IPS-18a (cell line): ENCODE data around the gene TNNC2.

Source experiments
- H3K27ac ChIP-seq: one replicate; pipeline ENCODE4 v1.5.1; 2013; ENCODE audit warnings: low read length
- H3K27me3 ChIP-seq: one replicate; pipeline ENCODE4 v1.6.1; 2013; ENCODE audit warnings: mild to moderate bottlenecking, low read length; ENCODE audit not compliant: control insufficient read depth, insufficient read depth
- H3K36me3 ChIP-seq: one replicate; pipeline ENCODE4 v1.6.1; 2013; ENCODE audit warnings: low read depth, low read length; ENCODE audit not compliant: control insufficient read depth
- H3K4me1 ChIP-seq: one replicate; pipeline ENCODE4 v1.6.1; 2013; ENCODE audit warnings: low read depth, low read length; ENCODE audit not compliant: control insufficient read depth
- H3K4me3 ChIP-seq: one replicate; pipeline ENCODE4 v1.5.1; 2013; ENCODE audit warnings: low read length
- H3K9ac ChIP-seq: one replicate; pipeline ENCODE4 v1.6.1; 2013; ENCODE audit warnings: mild to moderate bottlenecking, low read length, moderate library complexity
- H3K9me3 ChIP-seq: one replicate; pipeline ENCODE4 v1.6.1; 2013; ENCODE audit warnings: low read depth, low read length; ENCODE audit not compliant: control insufficient read depth

The TNNC2 gene

DNA sequence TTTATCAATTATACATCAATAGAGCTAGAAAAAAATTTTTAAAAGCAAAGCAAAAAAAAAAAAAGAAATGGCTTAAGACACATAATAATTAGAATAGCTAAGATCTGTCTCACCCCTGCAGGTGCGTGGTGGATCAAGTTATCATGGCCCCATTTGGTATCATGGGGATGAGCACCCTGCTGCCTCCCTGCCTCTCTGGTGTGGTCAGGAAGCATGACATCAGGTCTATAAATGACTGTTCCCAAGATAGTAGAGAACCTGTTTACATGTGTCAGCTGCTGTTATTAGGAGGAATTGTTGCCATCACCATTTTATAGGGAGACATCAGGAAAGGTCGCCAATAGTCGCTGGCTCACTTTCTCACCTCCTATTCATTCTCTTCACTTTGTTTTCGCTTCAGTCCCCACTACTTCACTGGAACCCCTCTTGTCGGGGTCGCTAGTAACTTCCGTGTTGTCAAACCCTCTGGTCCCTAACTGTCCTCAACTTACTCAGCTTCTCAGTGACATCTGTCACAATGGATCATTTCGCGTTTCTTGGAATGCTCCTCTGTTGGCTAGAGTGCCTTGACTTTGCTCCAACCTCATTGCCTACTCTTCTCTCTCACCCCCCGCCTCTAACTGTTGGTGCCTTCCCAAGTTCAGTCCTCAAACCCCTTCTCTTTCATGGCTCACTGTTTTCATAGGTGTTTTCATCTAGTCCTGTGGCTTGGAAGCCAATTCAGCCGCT lies 30.6 kb downstream of the TNNC2 start:
- H3K36me3 ChIP-seq: peaks cover 22% of the 10 kb centered on the region
- H3K4me3 ChIP-seq: no peak overlapping the region
- no peaks in the 10 kb centered on the region for H3K4me1 ChIP-seq
- no peak overlapping the region for H3K9ac ChIP-seq
- no peaks in the 10 kb centered on the region for H3K9me3 ChIP-seq
- H3K27ac ChIP-seq: no peak overlapping the region
- H3K27me3 ChIP-seq: no peaks in the 10 kb centered on the region

DNA sequence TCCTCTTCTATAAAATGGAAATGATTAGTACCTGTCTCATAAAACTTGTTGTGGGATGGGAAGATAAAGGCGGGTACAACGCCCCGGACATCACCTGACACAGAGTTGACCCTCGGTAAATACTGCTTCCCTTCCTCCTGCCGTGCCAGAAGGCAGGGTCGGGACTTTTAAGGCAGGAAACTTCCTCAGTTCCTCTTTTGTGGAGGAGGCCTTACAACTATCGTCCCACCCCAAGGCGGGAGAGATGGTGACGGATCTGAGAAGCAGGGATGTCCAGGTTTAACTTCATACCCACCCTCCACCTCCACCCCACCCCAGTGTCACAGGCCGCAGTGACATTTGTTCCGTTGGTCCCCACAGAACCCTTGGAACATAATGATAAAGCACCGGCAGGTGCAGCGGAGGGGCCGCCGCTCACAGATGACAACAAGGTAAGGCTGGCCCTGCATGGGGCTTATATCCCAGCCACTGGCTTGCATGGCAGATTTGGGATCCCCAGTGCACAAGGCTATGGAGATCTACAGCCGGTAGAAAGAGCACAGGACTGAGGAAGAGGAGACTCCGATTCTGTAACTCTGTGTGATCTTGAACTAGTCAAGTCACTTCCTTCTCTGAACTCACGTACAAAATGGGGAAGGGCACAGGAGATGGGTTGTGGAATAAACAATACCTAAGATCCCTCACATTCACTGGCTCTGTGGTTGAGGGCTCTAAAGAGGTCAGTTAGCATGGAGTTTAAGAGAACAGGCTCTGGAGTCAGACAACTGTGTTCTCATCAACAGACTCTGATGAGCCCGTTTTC lies 34.6 kb downstream of the TNNC2 start:
- Histone ChIP-seq H3K9ac (peak overlapping the region; percentile 57), H3K9me3 (no peaks in the 10 kb centered on the region), H3K4me1 (no peaks in the 10 kb centered on the region), H3K27me3 (no peaks in the 10 kb centered on the region), H3K27ac (no peak overlapping the region), H3K36me3 (peaks cover 15% of the 10 kb centered on the region), H3K4me3 (peak overlapping the region; percentile 88)

DNA sequence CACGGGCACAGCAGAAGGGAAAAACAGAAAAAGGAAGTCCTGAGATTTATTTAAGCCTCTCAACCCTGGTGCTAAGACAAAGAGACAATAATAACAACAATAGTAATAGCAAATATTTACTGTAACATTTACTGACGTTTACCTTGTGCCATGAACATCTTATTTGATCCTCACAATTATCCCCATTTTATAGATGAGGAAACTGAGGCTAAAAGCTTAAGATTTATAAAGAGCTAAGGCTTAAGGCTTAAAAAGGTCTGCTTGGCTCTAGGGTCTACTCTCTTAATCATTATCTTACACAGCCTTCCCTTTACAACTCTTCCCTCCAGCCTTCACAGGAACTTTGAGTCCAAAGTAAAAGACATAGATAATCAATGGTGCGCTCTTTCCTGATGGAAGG lies 38.8 kb downstream of the TNNC2 start:
- Histone ChIP-seq H3K36me3 (no peaks in the 10 kb centered on the region), H3K4me3 (no peak overlapping the region), H3K27ac (no peak overlapping the region), H3K9ac (no peak overlapping the region), H3K27me3 (no peaks in the 10 kb centered on the region), H3K4me1 (no peaks in the 10 kb centered on the region), H3K9me3 (no peaks in the 10 kb centered on the region)

DNA sequence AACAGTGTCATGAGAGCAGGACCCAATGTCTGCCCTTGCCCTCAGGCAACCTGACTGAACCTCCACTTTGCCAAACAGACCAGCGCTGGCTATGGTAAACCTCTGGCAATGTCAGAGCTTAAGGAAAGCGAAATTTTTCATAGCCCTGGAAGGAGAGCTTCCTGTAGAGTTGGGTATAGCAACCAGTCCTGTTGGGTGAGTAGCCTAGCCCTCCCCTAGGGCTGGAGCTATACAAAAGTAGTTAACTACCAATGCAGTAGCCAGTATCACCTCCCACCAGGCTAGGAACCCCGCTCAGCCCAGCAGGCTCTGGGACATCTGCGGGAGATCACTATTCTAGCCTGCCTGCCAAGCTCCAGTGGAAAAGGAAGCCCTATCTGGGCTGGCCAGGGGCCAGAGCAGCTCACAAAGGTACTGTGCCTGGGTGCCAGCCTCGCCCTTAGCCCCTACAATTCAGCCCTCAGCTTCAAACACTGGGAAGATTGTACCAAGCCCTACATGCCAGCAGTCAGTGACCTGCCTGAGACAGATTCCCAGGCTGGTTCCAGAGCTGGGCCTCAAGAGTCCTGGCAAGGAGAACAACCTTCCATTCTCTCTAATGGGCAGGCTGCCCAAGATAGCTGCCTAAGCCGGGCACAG lies 43.3 kb downstream of the TNNC2 start:
- Histone ChIP-seq H3K9me3 (no peaks in the 10 kb centered on the region), H3K27me3 (no peaks in the 10 kb centered on the region), H3K4me1 (no peaks in the 10 kb centered on the region), H3K9ac (no peak overlapping the region), H3K27ac (no peak overlapping the region), H3K36me3 (no peaks in the 10 kb centered on the region), H3K4me3 (no peak overlapping the region)

DNA sequence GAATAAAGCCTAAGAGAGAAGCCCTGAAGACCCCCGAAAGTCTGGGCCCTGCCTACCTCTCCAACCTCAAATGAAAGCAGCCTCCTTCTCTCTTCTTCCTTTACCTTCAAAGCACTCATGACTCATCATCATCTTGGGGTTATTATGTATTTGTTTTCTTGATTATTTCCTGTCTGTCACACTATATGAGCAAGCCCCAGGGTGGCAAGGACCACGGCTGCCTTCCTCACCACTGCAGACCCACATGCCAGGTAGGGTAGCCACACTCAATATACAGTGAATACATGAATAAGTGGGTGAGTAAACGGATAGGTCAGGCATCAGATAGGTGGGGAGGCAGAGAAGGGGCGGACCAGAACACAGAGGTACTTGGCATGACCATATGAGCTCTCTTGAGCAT lies 44.2 kb downstream of the TNNC2 start:
- no peaks in the 10 kb centered on the region for H3K4me1 ChIP-seq
- no peak overlapping the region for H3K27ac ChIP-seq
- no peaks in the 10 kb centered on the region for H3K27me3 ChIP-seq
- no peaks in the 10 kb centered on the region for H3K36me3 ChIP-seq
- no peak overlapping the region for H3K4me3 ChIP-seq
- H3K9ac ChIP-seq: no peak overlapping the region
- H3K9me3 ChIP-seq: no peaks in the 10 kb centered on the region

DNA sequence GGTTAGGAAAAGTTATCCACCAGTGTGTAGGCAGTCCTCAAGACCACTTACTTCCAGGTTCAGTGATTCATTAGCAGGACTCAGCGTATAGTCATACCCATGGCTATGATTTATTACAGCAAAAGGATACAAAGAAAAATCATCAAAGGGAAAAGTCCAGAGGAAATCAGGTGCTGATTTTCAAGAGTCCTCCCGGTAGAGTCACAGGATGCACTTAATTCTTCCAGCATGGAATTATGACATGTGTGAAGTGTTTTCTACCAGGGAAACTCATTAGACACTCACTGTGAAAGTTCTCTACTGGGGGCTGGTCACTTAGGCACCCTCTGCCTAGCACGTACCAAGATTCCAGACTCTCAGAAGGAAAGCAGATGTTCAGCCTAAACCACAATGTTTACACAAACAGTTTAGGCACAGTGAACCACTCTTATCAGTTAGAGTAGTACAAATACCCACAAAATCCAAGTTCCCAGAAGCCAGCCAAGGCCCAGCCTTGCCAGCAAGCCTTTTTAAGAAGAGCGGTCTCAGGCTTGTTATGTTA lies 45.7 kb downstream of the TNNC2 start:
- Histone ChIP-seq H3K4me3 (no peak overlapping the region), H3K4me1 (no peaks in the 10 kb centered on the region), H3K36me3 (no peaks in the 10 kb centered on the region), H3K27ac (no peak overlapping the region), H3K9ac (no peak overlapping the region), H3K9me3 (no peaks in the 10 kb centered on the region), H3K27me3 (no peaks in the 10 kb centered on the region)

DNA sequence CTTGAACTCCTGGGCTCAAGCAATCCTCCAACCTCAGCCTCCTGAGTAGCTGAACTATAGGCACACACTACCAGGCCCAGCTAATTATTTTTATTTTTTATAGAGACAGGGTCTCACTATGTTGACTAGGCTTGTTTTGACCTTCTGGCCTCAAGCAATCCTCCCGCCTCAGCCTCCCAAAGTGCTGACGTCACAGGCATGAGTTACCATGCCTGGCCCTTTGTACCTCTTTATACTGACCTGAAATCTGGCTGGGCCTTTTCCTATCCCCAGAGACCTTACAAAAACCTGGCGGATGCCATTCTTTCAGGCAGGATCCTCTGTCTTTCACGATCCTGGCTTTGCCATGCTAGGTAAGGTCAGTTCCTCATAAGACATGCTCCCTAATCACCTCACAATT lies 47.0 kb downstream of the TNNC2 start:
- H3K27me3 ChIP-seq: no peaks in the 10 kb centered on the region
- no peak overlapping the region for H3K9ac ChIP-seq
- H3K36me3 ChIP-seq: no peaks in the 10 kb centered on the region
- H3K4me3 ChIP-seq: no peak overlapping the region
- no peak overlapping the region for H3K27ac ChIP-seq
- H3K4me1 ChIP-seq: no peaks in the 10 kb centered on the region
- no peaks in the 10 kb centered on the region for H3K9me3 ChIP-seq

DNA sequence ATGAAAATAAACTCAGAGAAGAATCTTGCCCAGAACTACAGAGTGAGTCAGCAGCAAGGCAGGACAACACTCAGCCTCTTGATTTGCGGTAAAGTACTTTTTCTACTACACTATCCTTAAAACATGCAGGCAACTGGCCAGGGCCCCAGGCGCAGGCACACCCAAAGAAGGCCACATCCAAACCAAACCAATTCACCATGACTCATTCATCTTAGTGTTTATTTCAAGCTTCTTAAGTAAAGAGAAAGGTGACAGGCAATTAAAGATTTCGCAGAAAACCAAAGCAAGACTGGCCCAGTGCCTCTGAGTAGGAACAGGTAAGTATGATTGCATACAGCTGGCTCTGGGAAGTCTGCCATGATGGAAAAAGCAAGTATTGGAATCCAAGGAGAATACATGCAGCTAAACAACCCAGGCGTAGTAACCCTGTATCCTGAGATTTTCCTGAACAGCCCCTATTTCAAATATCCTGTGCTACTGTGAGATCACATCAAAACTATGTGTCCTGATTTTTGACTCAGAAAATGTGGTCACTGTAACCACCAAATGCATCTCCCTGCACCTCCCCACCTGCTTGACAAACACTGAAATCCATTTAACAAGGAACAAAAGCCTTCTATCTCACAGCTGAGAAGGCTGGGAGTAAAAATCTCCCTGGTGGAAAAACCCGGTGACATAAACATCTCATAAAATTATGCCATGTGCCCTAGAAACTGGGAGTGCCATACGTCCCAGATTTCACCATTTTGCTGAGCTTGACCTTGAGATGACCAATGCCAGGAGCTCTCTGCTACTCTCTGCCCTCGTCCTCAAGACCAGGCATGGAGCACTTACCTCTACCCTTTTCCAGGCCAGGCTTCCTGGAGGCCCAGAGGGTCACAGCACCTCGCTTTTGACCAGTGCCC lies 47.8 kb downstream of the TNNC2 start:
- H3K27ac ChIP-seq: no peak overlapping the region
- H3K9ac ChIP-seq: no peak overlapping the region
- no peaks in the 10 kb centered on the region for H3K9me3 ChIP-seq
- H3K36me3 ChIP-seq: no peaks in the 10 kb centered on the region
- no peaks in the 10 kb centered on the region for H3K27me3 ChIP-seq
- no peaks in the 10 kb centered on the region for H3K4me1 ChIP-seq
- no peak overlapping the region for H3K4me3 ChIP-seq

DNA sequence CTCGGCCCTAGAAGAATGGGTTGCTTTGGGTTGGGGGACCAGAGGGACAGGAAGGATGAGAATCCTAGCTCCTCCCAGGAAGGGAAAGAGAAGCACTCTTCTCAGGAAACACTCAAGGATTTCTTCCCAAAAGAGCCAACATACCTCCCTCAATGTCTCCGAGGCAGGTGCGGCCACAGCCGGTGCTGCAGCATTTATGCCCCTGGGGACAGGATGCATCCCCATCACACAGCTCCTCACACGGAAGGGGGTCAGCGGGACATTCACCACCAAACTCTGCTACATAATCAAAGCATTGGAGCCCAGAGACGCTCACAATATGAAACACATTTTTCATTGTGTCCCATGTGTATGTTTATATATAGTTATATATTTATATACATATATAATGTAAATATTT lies 50.2 kb downstream of the TNNC2 start:
- Histone ChIP-seq H3K36me3 (no peaks in the 10 kb centered on the region), H3K9me3 (no peaks in the 10 kb centered on the region), H3K4me3 (no peak overlapping the region), H3K4me1 (no peaks in the 10 kb centered on the region), H3K27ac (no peak overlapping the region), H3K9ac (no peak overlapping the region), H3K27me3 (no peaks in the 10 kb centered on the region)

DNA sequence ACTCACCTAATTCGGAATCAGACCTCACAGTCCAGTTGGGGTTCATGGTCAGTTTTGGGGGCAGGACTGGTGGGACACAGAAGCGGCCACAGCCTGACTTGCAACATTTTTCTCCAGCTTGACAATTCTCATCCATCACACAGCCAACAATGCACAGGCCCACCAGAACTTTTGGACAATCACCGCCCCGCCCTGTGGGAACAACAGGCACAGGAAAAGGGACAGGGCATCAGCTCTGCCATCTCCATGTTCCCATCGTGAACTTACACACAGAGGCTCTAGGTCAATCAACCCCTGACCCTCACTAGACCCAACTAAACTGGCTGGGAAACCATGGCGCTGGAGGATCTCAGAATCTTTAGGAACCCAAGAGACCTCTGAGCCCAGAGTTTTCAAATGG lies 51.7 kb downstream of the TNNC2 start:
- H3K4me3 ChIP-seq: no peak overlapping the region
- no peak overlapping the region for H3K9ac ChIP-seq
- H3K4me1 ChIP-seq: peaks cover 8% of the 10 kb centered on the region
- H3K27me3 ChIP-seq: no peaks in the 10 kb centered on the region
- no peak overlapping the region for H3K27ac ChIP-seq
- no peaks in the 10 kb centered on the region for H3K36me3 ChIP-seq
- no peaks in the 10 kb centered on the region for H3K9me3 ChIP-seq

DNA sequence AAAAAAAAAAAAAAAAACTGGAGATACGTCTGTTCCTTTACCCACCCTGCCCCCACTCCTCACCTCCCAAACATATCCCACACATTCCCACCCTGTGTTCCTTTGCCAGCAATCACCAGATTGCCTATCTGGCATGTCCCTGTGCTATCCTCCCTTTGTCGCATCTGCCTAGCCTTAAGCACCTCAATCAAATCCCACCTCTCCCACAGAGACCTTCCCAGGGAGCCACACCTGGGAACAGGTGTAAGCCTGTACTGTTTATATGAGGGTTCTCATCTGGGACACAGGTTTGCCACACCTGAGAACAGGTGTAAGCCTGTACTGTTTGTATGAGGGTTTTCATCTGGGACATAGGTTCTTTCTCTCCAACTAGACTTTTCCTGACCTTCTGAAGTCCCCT lies 52.2 kb downstream of the TNNC2 start:
- Histone ChIP-seq H3K4me1 (peaks cover 8% of the 10 kb centered on the region), H3K4me3 (no peak overlapping the region), H3K9ac (no peak overlapping the region), H3K27ac (no peak overlapping the region), H3K36me3 (no peaks in the 10 kb centered on the region), H3K27me3 (no peaks in the 10 kb centered on the region), H3K9me3 (no peaks in the 10 kb centered on the region)
